T-helper 17 cell (primary cell): ENCODE measurements around the gene GUCY2D. TPM values are rescaled to one million over a fixed set of nuclear protein-coding genes. Genes with fewer than 3 reads are reported as not detected.
"Not testable (repeated sequence)": the region's sequence is repeated elsewhere in the genome, so short reads cannot be mapped to it uniquely, and the experiment has no call there.

Source experiments
- ATAC-seq: fragments of 150-1000 bp; cut with Tn5 transposase; 2 replicates; pipeline ENCODE4 v1.10.0; 2021; ENCODE audit warnings: mild to moderate bottlenecking, moderate library complexity
- DNase-seq, 3 donors: peaks; one replicate each; pipeline versions ENCODE4 v3.0.0 to v3.0.0-alpha.2; 2020 to 2021
- H3K9me3 ChIP-seq: one replicate; pipeline ENCODE4 v1.7.0; 2013; ENCODE audit warnings: low read length, mild to moderate bottlenecking; ENCODE audit not compliant: control insufficient read depth, poor library complexity, severe bottlenecking
- H3K27ac Mint-ChIP-seq: one replicate; pipeline ENCODE4 v1.8.0; 2022; ENCODE audit warnings: mild to moderate bottlenecking, moderate library complexity, mixed read lengths
- H3K27me3 Mint-ChIP-seq: one replicate; pipeline ENCODE4 v1.8.0; 2022; ENCODE audit warnings: mixed read lengths
- H3K36me3 Mint-ChIP-seq: one replicate; pipeline ENCODE4 v1.8.0; 2022; ENCODE audit warnings: low read depth, mixed read lengths
- H3K4me1 Mint-ChIP-seq: one replicate; pipeline ENCODE4 v1.8.0; 2022; ENCODE audit warnings: mild to moderate bottlenecking, mixed read lengths
- H3K4me3 Mint-ChIP-seq: one replicate; pipeline ENCODE4 v1.8.0; 2022; ENCODE audit warnings: mild to moderate bottlenecking, moderate library complexity, mixed read lengths
- total RNA-seq, 4 donors: library from RNA in 2 of 4; stranded (reverse) in 2 of 4; gene quantifications; one replicate each; pipeline ENCODE4 v1.2.3 and lab custom pipeline; 2022 to 2026

GUCY2D gene
- total RNA-seq (under 1 TPM in 1 of 2 donors, not detected in 1; 0.08 TPM), total RNA-seq (lab: John Stamatoyannopoulos, UW) (0 reads per million in 2 donors)

DNA sequence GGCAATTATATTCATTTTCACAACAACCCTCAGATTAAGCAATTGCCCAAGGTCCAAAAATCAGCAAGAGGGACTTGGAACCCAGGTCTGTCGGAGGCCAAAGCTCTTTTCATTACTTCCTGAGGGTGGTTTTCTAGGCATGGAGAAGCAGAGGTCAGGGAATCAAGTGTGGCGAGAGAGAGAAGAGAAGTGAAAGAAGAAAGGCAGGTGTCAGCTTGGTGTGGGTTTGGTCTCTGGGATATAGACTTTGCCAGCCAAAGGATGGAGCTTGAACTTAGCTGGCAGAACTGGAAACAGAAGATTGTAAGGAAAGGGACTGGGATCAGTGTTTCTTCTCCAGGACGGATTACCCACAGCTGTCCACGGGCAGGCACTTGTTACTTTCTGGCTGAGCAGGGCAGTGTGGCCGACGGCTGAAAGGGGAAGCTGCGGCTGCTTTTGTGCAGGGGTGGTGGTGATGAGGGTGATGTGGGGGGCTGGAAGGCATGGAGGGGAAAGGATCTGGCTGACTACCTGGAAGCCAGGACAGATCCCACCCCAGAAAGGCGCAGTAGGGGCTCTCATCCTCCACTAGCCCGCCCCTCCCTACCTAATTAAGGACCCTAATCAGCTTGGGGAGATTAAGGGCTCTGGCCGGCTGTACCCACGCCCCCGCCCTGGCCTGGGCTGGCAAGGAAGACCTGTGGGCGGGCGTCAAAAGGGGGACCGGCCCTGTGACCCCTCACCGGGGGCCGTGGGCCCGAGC is at the start of gene GUCY2D:
GUCY2D (plus strand) TSS at position 640 of the 745 bp plus-strand sequence. CDS start 433 bp downstream, outside the sequence.
- peaks cover 14% of the 10 kb centered on the region for H3K4me1 Mint-ChIP-seq
- H3K36me3 Mint-ChIP-seq = peaks cover 12% of the 10 kb centered on the region
- H3K27me3 Mint-ChIP-seq = peaks cover 66% of the 10 kb centered on the region
- no peak within 1 kb of the TSS for H3K27ac Mint-ChIP-seq
- peak within 1 kb of the TSS; percentile 87 for H3K4me3 Mint-ChIP-seq
- ATAC-seq (peak; percentile 48), DNase-seq (no peak)
- no peaks in the 10 kb centered on the region for H3K9me3 ChIP-seq

DNA sequence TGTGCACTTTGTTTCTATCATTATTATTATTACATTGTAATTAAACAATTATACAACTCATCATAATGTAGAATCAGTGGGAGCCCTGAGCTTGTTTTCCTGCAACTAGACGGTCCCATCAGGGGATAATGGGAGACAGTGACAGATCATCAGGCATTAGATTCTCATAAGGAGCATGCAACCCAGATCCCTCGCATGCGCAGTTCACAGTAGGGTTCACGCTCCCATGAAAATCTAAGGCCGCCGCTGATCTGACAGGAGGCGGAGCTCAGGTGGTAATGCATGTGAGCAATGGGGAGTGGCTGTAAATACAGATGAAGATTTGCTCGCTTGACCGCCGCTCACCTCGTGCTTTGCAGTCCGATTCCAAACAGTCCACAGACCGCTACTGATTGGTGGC is 49.1 kb upstream of the GUCY2D start:
- H3K9me3 ChIP-seq, H3K36me3 Mint-ChIP-seq, H3K27ac Mint-ChIP-seq, H3K27me3 Mint-ChIP-seq, H3K4me3 Mint-ChIP-seq, DNase-seq, ATAC-seq, H3K4me1 Mint-ChIP-seq: not testable (repeated sequence)

DNA sequence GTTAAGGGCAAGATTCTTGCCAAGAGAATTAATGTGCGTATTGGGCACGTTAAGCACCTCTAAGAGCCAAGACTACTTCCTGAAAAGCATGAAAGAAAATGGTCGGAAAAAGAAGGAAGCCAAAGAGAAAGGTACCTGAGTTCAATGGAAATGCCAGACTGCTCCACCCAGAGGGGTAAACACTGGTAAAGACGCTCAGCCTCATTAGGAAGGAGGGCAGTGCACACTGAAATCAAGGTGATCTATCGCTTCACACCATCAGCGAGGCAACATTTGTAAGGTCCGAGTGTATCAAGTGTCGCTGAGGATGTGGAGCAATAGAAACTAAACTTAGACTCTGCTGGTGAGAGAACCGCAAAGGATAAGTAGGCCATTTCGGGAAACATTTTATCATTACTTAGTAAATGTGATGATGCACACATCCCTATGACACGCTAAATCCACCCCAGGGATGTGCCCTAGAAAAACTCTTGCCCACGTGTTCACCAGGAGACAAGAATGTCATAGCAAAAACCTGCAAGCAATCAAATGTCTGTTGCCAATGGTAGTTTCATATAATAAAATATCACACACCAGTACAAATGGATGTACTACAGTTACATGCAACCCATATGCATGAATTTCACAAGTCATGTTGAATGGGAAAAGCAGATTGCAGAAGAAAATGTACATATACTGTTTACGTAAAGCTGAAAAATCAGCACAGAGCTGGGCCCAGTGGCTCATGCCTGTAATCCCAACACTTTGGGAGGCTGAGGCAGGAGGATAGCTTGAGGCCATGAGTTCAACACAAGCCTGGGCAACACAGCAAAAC is 46.8 kb upstream of the GUCY2D start:
- no peak for ATAC-seq
- peaks cover 10% of the 10 kb centered on the region for H3K27me3 Mint-ChIP-seq
- no peak overlapping the region for H3K4me3 Mint-ChIP-seq
- H3K36me3 Mint-ChIP-seq = no peaks in the 10 kb centered on the region
- peak overlapping the region; percentile 32 for H3K27ac Mint-ChIP-seq
- no peaks in the 10 kb centered on the region for H3K9me3 ChIP-seq
- no peak for DNase-seq
- H3K4me1 Mint-ChIP-seq = peaks cover 5% of the 10 kb centered on the region

DNA sequence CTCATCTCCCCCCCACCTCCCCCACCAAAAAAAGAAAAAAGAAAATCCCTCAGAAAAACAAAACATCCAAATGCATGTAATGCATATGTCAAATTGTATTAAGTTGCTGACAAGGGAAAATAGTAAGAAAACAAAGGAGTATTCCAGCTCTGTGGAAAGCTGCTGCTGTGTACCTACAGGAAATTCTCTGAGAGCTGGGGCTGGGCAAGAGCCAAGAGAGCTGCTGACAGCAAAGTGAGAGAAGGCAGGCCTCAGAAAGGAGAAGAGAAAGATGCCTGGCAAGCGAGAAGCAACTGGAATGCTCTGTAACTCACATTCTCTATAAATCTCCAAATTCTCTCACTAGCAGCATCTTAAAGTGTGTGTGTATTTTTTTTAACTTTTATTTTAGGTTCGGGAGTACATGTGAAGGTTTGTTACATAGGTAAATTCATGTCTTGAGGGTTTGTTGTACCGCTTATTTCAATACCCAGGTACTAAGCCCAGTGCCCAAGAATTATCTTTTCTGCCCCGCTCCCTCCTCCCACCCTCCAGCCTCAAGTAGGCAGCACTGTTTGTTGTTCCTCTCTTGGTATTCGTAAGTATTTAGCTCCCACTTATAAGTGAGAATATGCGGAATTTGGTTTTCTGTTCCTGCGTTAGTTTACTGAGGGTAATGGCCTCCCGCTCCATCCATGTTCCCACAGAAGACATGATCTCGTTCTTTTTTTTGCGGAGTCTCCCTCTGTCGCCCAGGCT is 46.0 kb upstream of the GUCY2D start:
- Mint-ChIP-seq H3K4me1 (peaks cover 2% of the 10 kb centered on the region), H3K27me3 (peaks cover 14% of the 10 kb centered on the region), H3K27ac (peak overlapping the region; percentile 32), H3K36me3 (no peaks in the 10 kb centered on the region), H3K4me3 (no peak overlapping the region)
- H3K9me3 ChIP-seq = no peaks in the 10 kb centered on the region
- ATAC-seq = no peak
- DNase-seq = no peak

DNA sequence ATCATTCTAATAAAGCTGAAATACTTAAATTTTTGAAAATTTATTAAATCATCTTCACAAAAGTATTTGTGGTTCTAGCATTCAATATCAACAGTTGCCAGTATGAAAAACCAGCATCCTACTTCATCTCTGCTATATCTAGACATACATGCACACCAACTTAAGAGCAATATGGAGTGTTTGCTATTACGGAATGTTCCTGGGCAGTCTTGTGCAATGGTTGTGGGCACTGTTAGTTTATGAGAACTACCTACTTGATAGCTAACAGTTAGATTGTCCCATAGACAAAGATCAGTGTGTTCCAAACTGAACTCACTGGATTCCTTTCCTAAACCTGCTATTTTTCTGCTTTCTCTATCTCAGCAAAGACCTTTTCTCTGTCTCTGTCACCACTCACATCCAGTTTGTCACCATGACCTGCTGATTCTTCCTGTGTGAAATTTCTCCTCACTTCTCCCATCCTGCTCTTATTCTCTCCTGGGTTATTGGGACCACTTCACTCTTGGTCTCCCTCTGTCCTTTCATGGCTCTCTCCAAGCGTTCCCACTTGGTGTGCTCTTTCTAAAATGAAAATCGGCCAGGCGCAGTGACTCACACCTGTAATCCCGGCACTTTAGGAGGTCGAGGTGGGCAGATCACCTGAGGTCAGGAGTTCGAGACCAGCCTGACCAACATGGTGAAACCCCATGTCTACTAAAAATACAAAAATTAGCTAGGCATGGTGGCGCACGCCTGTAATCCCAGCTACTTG is 42.7 kb upstream of the GUCY2D start:
- ATAC-seq (no peak), DNase-seq (no peak)
- Mint-ChIP-seq H3K4me3 (no peak overlapping the region), H3K4me1 (no peaks in the 10 kb centered on the region), H3K27me3 (peaks cover 20% of the 10 kb centered on the region), H3K27ac (no peak overlapping the region), H3K36me3 (no peaks in the 10 kb centered on the region)
- H3K9me3 ChIP-seq = no peaks in the 10 kb centered on the region

DNA sequence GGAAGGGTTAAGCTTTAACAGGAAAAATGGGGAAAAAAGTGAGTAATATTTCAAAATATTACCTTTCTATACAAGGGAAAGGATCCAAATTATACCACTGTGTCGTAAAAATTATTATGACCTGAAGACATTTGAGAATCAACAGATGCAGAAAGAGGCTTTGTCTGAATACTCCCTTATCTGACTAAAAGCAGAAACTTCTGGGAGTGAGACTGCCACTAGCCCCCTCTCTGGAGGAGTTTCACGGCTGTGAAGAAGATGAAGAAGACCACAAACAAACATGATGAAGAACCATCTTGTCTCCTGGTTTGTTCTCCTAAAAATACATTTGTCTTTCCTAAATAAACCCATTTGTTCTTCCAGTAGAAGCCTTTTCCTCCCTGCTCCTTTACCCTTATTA is 41.0 kb upstream of the GUCY2D start:
- H3K4me3 Mint-ChIP-seq = no peak overlapping the region
- H3K27ac Mint-ChIP-seq = no peak overlapping the region
- no peaks in the 10 kb centered on the region for H3K4me1 Mint-ChIP-seq
- no peaks in the 10 kb centered on the region for H3K9me3 ChIP-seq
- DNase-seq (no peak), ATAC-seq (no peak)
- no peaks in the 10 kb centered on the region for H3K36me3 Mint-ChIP-seq
- peaks cover 20% of the 10 kb centered on the region for H3K27me3 Mint-ChIP-seq

DNA sequence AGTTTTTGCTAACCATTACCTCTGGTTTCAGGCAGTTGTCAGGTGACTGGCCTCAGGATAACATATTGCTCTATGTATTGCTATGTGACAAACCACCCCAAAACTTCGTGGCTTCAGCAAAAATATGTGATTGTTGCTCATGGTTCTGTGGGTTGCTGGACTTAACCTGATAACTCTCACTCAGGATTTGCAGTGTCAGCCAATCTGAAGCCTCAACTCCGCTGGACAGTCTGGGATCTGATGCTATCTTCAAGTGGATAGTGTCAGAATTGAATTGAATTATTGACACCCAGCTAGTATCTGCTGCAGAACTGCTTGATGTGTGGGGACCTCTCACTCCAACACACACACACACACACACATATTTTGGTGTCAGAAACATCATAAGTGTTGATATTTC is 34.7 kb upstream of the GUCY2D start:
- Mint-ChIP-seq H3K27me3 (peaks cover 8% of the 10 kb centered on the region), H3K4me3 (no peak overlapping the region), H3K4me1 (no peaks in the 10 kb centered on the region), H3K27ac (no peak overlapping the region), H3K36me3 (no peaks in the 10 kb centered on the region)
- ATAC-seq (no peak), DNase-seq (no peak)
- no peaks in the 10 kb centered on the region for H3K9me3 ChIP-seq

DNA sequence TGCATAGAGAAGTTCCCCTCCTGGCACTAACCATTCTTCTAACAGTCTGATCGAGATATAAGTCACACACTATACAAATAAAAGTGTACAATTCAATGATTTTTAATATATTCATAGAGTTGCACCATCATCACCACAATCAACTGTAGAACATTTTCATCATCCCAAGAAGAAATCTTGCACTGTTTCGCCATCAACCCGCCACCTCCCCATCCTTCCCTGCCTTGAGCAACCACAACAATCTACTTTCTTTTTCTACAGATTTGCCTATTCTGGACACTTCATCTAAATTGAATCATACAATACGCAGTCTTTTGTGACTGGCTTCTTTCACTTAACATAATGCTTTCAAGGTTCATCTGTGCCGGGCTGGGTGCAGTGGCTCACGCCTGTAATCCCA is 33.0 kb upstream of the GUCY2D start:
- H3K4me1 Mint-ChIP-seq = no peaks in the 10 kb centered on the region
- H3K36me3 Mint-ChIP-seq = no peaks in the 10 kb centered on the region
- ATAC-seq = no peak

DNA sequence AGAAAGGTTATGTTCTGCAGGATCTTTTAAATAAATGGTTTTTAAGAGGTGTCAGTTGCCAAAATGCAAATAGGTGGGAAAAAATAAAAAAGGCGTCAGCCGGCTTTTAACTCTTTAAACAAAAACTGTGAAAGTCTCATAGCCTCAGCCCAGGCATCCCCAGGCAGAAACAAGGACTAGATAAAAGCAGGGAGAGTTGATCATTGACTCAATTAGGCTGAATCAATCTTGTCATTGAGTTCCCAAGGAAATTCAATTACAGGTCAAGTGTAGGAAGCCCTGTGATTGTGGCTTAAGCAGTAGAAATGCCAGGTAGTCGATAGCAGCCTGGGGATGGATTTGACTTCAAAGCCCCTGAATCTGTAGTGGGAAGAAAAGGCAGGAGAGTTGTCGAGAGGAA is 30.8 kb upstream of the GUCY2D start:
- DNase-seq (no peak), ATAC-seq (no peak)
- Mint-ChIP-seq H3K27ac (no peak overlapping the region), H3K27me3 (peaks cover 8% of the 10 kb centered on the region), H3K4me1 (no peaks in the 10 kb centered on the region), H3K36me3 (no peaks in the 10 kb centered on the region), H3K4me3 (no peak overlapping the region)
- no peaks in the 10 kb centered on the region for H3K9me3 ChIP-seq

More for the DNA sequence above, 33.0 kb upstream of the GUCY2D start:
- H3K9me3 ChIP-seq = no peaks in the 10 kb centered on the region
- Mint-ChIP-seq H3K27me3 (peaks cover 8% of the 10 kb centered on the region), H3K27ac (no peak overlapping the region), H3K4me3 (no peak overlapping the region)
- no peak for DNase-seq

DNA sequence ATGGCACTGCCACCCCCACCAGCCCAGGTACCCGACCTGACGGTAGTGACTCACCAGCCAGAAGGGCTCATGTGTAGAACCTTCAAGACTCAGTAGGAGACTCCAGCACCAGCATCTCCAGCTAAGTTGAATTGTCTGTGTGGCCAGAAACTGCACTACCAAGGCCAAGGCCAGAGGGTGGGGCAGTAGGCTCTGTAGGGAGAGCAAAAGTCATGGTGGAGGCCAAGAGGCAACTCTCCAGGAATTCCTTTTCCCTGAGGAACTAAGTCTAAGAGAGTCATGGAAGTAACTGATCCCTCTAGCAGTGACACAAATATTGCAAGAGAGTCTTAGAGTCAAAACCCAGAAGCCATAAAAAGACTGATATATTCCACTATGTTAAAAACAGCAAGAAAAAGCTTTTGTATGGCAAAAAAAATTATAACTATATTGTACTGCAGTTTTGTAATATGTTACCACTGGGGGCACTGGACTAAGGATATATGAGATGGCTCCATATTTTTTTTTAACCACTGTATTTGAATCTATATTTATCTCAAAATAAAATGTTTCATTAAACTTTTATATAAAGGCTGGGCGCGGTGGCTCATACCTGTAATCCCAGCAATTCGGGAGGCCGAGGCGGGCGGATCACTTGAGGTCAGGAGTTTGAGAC is 30.2 kb upstream of the GUCY2D start:
- H3K36me3 Mint-ChIP-seq = no peaks in the 10 kb centered on the region
- H3K4me3 Mint-ChIP-seq = no peak overlapping the region
- H3K4me1 Mint-ChIP-seq = no peaks in the 10 kb centered on the region
- ATAC-seq (no peak), DNase-seq (no peak)
- peaks cover 14% of the 10 kb centered on the region for H3K27me3 Mint-ChIP-seq
- no peak overlapping the region for H3K27ac Mint-ChIP-seq
- no peaks in the 10 kb centered on the region for H3K9me3 ChIP-seq

DNA sequence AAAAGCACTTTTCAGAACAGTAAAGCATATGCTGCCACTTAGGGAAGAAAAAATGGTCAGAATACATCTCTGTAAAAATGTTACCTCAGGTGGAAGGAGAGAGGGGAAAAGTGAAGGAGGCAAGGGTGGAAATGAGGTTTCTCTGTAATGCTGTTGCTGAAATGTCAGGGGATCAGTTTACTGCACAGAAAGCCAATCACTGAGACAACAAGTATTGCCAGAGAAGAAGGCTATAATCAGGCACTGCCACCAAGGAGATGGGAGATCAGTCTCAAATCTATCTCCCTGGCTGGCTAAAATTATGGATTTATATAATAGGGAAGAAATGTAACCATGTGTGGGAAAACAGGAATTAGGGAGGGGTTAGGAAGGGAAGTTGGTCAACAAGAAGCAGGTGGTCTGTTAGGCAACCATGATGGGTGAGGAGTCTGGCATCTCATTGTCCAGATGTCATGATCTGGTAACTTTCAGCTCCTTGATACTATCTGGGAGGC is 27.7 kb upstream of the GUCY2D start:
- no peak overlapping the region for H3K27ac Mint-ChIP-seq
- ATAC-seq (no peak), DNase-seq (no peak)
- peaks cover 23% of the 10 kb centered on the region for H3K27me3 Mint-ChIP-seq
- H3K4me3 Mint-ChIP-seq = no peak overlapping the region
- no peaks in the 10 kb centered on the region for H3K9me3 ChIP-seq
- peaks cover 2% of the 10 kb centered on the region for H3K36me3 Mint-ChIP-seq
- no peaks in the 10 kb centered on the region for H3K4me1 Mint-ChIP-seq

DNA sequence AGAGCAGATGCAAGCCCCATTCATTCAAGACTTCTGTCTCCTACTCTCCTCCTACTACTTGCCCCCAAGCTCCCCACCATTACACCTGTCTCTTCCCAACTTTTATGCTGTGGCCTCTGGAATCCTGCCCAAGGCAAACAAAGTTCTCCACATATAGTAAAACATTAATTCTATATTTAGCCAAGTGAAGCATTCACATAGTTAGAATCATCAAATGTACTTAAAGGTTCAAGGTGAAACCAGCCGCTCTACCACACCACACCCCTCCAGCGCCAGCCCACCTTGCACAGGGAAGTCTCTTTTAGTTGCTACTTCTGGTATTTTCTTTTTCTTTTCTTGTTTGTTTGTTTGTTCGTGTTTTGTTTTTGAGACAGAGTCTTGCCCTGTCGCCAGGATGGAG is 25.4 kb upstream of the GUCY2D start:
- H3K27ac Mint-ChIP-seq = no peak overlapping the region
- no peak for ATAC-seq

More for the DNA sequence above, 25.4 kb upstream of the GUCY2D start:
- H3K4me1 Mint-ChIP-seq = no peaks in the 10 kb centered on the region
- H3K36me3 Mint-ChIP-seq = peaks cover 2% of the 10 kb centered on the region
- H3K4me3 Mint-ChIP-seq = no peak overlapping the region
- DNase-seq = no peak
- H3K27me3 Mint-ChIP-seq = peaks cover 21% of the 10 kb centered on the region
- H3K9me3 ChIP-seq = no peaks in the 10 kb centered on the region
